Right atrium auricular region (tissue), 2 donors: ENCODE data around the gene TEF. TPM values are rescaled to one million over a fixed set of nuclear protein-coding genes. Genes with fewer than 3 reads are reported as not detected.
A peak's percentile ranks its signal among the peaks of the same experiment; 100 is the strongest.

ENCODE experiments used
- DNase-seq: peaks from one replicate; pipeline ENCODE4 v3.0.0-alpha.2; 2019; ENCODE audit warnings: low spot score
- H3K27ac ChIP-seq, 2 donors: fragments of 200-600 bp; sonication (generic); 1 replicate in 1 of 2; 2 replicates in 1 of 2; pipeline ENCODE4 v1.5.1; 2016 to 2019
- H3K27me3 ChIP-seq, 2 donors: fragments of 200-600 bp; sonication (generic); one replicate each; pipeline versions ENCODE4 v1.5.1 to v1.6.0; 2017 to 2019
- H3K36me3 ChIP-seq: fragments of 200-600 bp; sonication (generic); one replicate; pipeline ENCODE4 v1.5.1; 2016
- H3K4me1 ChIP-seq, 2 donors: fragments of 200-600 bp; sonication (generic); one replicate each; pipeline versions ENCODE4 v1.5.1 to v1.6.0; 2017 to 2019
- H3K4me3 ChIP-seq, 2 donors: fragments of 200-600 bp; sonication (generic); 1 replicate in 1 of 2; 2 replicates in 1 of 2; pipeline ENCODE4 v1.5.1; 2017 to 2019; ENCODE audit warnings: mild to moderate bottlenecking in 1 of 2, moderate library complexity in 1 of 2
- H3K9me3 ChIP-seq, 2 donors: fragments of 200-600 bp; sonication (generic); one replicate each; pipeline ENCODE4 v1.5.1; 2019
- total RNA-seq, 2 donors: library from RNA; depleted of rRNA; stranded (reverse); fragments of >200 nt; gene quantifications; one replicate each; pipeline ENCODE4 v1.1.0, GENCODE V29; 2016
- TF ChIP-seq, protein P1 (sequence below), 2 donors: fragments of 200-600 bp; sonication (generic); IDR thresholded peaks; one replicate each; pipeline ENCODE4 v1.5.1; 2019; ENCODE audit warnings: antibody characterized with exemption in 2 of 2

Gene TEF
- total RNA-seq, 2 donors from 2014 or later = 12.7 to 14.2 TPM

DNA sequence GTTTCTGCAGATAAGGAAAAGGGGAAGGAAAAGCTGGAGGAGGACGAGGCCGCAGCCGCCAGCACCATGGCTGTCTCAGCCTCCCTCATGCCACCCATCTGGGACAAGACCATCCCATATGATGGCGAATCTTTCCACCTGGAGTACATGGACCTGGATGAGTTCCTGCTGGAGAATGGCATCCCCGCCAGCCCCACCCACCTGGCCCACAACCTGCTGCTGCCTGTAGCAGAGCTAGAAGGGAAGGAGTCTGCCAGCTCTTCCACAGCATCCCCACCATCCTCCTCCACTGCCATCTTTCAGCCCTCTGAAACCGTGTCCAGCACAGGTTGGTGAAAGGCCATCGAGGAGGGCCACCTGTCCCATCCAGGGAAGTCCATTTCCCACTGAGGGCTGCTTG lies 5.6 kb downstream of the TEF start:
- Histone ChIP-seq H3K27ac (no peak overlapping the region), H3K4me1 (peaks cover 0 to 23% of the 10 kb centered on the region in 2 donors), H3K27me3 (no peaks in the 10 kb centered on the region), H3K4me3 (no peak overlapping the region), H3K36me3 (peaks cover 48% of the 10 kb centered on the region), H3K9me3 (no peaks in the 10 kb centered on the region)
- no peak for DNase-seq
- TF ChIP-seq, protein P1, sequence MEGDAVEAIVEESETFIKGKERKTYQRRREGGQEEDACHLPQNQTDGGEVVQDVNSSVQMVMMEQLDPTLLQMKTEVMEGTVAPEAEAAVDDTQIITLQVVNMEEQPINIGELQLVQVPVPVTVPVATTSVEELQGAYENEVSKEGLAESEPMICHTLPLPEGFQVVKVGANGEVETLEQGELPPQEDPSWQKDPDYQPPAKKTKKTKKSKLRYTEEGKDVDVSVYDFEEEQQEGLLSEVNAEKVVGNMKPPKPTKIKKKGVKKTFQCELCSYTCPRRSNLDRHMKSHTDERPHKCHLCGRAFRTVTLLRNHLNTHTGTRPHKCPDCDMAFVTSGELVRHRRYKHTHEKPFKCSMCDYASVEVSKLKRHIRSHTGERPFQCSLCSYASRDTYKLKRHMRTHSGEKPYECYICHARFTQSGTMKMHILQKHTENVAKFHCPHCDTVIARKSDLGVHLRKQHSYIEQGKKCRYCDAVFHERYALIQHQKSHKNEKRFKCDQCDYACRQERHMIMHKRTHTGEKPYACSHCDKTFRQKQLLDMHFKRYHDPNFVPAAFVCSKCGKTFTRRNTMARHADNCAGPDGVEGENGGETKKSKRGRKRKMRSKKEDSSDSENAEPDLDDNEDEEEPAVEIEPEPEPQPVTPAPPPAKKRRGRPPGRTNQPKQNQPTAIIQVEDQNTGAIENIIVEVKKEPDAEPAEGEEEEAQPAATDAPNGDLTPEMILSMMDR (IDR thresholded peaks at IDR 0.05) = no peak

DNA sequence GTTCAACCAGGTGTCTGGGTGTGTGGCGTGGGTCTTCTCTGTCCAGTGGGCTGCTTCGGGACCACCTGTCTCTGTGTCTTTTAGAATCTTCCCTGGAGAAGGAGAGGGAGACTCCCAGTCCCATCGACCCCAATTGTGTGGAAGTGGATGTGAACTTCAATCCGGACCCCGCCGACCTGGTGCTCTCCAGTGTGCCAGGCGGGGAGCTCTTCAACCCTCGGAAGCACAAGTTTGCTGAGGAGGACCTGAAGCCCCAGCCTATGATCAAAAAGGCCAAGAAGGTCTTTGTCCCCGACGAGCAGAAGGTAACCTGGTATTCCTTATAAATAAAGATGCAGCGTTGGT lies 12.2 kb downstream of the TEF start:
- H3K27ac ChIP-seq = peak overlapping the region; percentile 46 to 62
- DNase-seq = no peak
- TF ChIP-seq, protein P1 (IDR thresholded peaks at IDR 0.05) = no peak
- no peaks in the 10 kb centered on the region for H3K9me3 ChIP-seq
- no peak overlapping the region for H3K4me3 ChIP-seq
- no peaks in the 10 kb centered on the region for H3K27me3 ChIP-seq
- peaks cover 76% of the 10 kb centered on the region for H3K36me3 ChIP-seq
- H3K4me1 ChIP-seq = peaks cover 0 to 10% of the 10 kb centered on the region in 2 donors

DNA sequence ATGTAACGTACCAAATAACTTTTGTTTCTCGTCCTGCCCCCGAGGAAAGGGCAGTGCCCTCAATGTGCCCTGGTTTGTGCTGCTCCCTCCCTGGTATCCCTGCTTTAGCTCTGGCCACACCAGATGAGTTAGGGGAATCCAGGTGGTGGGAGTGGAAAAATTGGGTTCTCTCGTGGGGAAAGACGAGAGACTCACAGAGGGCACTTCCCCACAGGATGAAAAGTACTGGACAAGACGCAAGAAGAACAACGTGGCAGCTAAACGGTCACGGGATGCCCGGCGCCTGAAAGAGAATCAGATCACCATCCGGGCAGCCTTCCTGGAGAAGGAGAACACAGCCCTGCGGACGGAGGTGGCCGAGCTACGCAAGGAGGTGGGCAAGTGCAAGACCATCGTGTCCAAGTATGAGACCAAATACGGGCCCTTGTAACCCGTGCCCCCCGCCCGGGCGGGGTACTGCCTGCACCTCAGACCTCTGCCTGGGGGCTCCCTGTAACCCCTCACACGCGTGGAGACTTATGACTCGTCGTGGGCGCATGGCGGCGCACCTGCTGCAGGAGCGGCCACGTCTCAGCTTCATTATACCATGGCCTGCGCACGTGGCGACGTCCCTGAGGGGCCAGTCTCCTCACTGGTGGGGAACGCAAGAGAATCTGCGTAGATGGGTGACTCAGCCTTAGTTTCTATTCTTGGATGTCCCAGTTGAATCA lies 13.9 kb downstream of the TEF start:
- no peaks in the 10 kb centered on the region for H3K9me3 ChIP-seq
- H3K4me1 ChIP-seq = peaks cover 0 to 10% of the 10 kb centered on the region in 2 donors
- H3K27ac ChIP-seq = no peak overlapping the region
- H3K4me3 ChIP-seq = no peak overlapping the region
- DNase-seq = no peak
- TF ChIP-seq, protein P1 (IDR thresholded peaks at IDR 0.05) = no peak
- H3K27me3 ChIP-seq = no peaks in the 10 kb centered on the region
- peaks cover 60% of the 10 kb centered on the region for H3K36me3 ChIP-seq

DNA sequence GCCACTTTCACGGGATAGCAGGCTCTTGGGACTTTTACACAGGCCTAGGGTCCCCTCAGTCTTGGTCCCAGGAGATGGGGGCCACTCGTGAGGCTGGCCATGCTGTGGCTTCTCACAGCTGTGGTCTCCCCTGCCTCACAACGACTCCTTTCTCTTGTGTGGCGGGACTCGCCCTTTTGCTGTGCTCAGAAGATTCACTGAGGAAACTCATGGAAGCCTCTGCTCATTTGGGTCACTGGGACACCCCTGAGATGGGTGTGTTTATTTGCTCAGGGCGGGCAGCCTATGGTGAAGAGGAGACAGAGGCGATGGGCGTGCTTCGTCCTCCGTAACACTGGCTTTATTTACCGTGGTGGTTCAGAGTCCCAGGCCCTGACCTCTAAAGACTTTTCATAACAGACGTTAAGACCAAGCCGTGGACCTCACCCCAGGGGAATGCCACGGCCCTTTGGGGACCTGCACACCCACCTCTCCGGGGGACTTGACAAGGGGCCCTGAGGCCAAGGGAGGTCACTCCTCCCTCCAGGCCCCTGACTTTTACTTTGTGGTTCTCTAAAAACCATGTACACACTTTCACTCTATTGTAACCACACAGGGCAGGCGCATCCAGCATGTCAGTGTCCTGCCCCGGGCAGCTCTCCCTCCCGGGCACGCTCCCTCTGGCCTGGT lies 15.5 kb downstream of the TEF start:
- Histone ChIP-seq H3K4me3 (no peak overlapping the region), H3K9me3 (no peaks in the 10 kb centered on the region), H3K36me3 (peaks cover 46% of the 10 kb centered on the region), H3K27me3 (no peaks in the 10 kb centered on the region), H3K27ac (no peak overlapping the region), H3K4me1 (peaks cover 0 to 18% of the 10 kb centered on the region in 2 donors)
- no peak for DNase-seq
- TF ChIP-seq, protein P1 (IDR thresholded peaks at IDR 0.05) = no peak

DNA sequence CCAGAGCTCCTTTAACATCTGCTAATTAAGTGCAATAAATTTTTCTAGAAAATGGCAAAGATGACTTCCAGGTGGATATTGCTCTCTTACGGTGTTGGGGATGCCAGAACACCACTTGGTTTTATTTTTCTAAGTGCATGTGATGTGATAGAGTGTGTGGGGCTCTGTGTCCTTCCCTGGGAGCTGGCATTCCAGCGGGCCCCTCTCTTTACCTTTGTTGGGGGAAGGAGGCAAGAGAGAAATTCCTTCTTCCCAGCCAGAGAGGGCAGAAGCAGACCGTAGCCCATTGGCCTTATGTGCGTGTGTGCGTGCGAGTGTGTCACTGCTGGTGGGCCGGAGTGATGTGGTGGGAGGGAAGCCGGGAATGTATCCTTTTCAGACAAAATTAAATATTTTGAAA lies 17.2 kb downstream of the TEF start:
- Histone ChIP-seq H3K9me3 (no peaks in the 10 kb centered on the region), H3K27me3 (no peaks in the 10 kb centered on the region), H3K27ac (no peak overlapping the region), H3K36me3 (peaks cover 42% of the 10 kb centered on the region), H3K4me1 (peaks cover 0 to 33% of the 10 kb centered on the region in 2 donors), H3K4me3 (no peak overlapping the region)
- TF ChIP-seq, protein P1 (IDR thresholded peaks at IDR 0.05) = no peak
- DNase-seq = no peak
